DOHH2 (cell line): ENCODE data around the gene SLC6A11.

ENCODE experiments used
- H3F3A ChIP-seq: fragments of 200-600 bp; sonication (generic), shearing (Covaris generic); 2 replicates; pipeline ENCODE4 v1.6.0; 2016; ENCODE audit warnings: antibody characterized with exemption, mild to moderate bottlenecking; ENCODE audit not compliant: control insufficient read depth, insufficient read depth
- H3K27ac ChIP-seq: fragments of 200-600 bp; sonication (generic); 2 replicates; pipeline ENCODE4 v1.5.1; 2014; ENCODE audit warnings: low read depth, mild to moderate bottlenecking, low read length, moderate library complexity
- H3K27me3 ChIP-seq: fragments of 200-600 bp; sonication (generic); 2 replicates; pipeline ENCODE4 v1.6.1; 2014; ENCODE audit warnings: mild to moderate bottlenecking, low read length, mixed read lengths; ENCODE audit not compliant: control insufficient read depth
- H3K36me3 ChIP-seq: fragments of 200-600 bp; sonication (generic); 2 replicates; pipeline ENCODE4 v1.6.1; 2014; ENCODE audit warnings: mild to moderate bottlenecking, low read length, moderate library complexity, mixed read lengths; ENCODE audit not compliant: control insufficient read depth
- H3K4me1 ChIP-seq: fragments of 200-600 bp; sonication (generic); 2 replicates; pipeline ENCODE4 v1.6.1; 2014; ENCODE audit warnings: mild to moderate bottlenecking, low read length, mixed read lengths; ENCODE audit not compliant: control insufficient read depth
- H3K4me2 ChIP-seq: fragments of 200-600 bp; sonication (generic); 2 replicates; pipeline ENCODE4 v1.6.0; 2014; ENCODE audit warnings: mild to moderate bottlenecking, low read length, moderate library complexity
- H3K4me3 ChIP-seq: fragments of 200-600 bp; sonication (generic); 2 replicates; pipeline ENCODE4 v1.5.1; 2014; ENCODE audit warnings: mild to moderate bottlenecking, low read length, mixed read lengths
- H3K79me2 ChIP-seq: fragments of 200-600 bp; sonication (generic); 2 replicates; pipeline ENCODE4 v1.6.1; 2014; ENCODE audit warnings: mild to moderate bottlenecking, low read length, mixed read lengths; ENCODE audit not compliant: control insufficient read depth
- H3K9me2 ChIP-seq: fragments of 200-600 bp; sonication (generic); replicated peaks from 2 replicates; pipeline ENCODE4 v1.6.1; 2014; ENCODE audit warnings: mild to moderate bottlenecking, low read length, mixed read lengths; ENCODE audit not compliant: control insufficient read depth
- H3K9me3 ChIP-seq: fragments of 200-600 bp; sonication (generic); 2 replicates; pipeline ENCODE4 v1.6.1; 2014; ENCODE audit warnings: antibody characterized with exemption, low read length, mixed read lengths; ENCODE audit not compliant: control insufficient read depth, insufficient read depth
- H4K20me1 ChIP-seq: fragments of 200-600 bp; sonication (generic); 2 replicates; pipeline ENCODE4 v1.6.0; 2014; ENCODE audit warnings: low read depth, mild to moderate bottlenecking, antibody characterized with exemption, low read length, moderate library complexity; ENCODE audit not compliant: control insufficient read depth, insufficient read depth
- CTCF ChIP-seq: fragments of 200-600 bp; sonication (generic); IDR thresholded peaks from one replicate; pipeline ENCODE4 v1.5.1; 2014; ENCODE audit warnings: antibody characterized with exemption, mild to moderate bottlenecking, low read depth, low read length; ENCODE audit not compliant: poor library complexity, severe bottlenecking
- EZH2phosphoT487 ChIP-seq: fragments of 200-600 bp; sonication (generic); IDR thresholded peaks from 2 replicates; pipeline ENCODE4 v1.6.1; 2017; ENCODE audit warnings: borderline replicate concordance, mild to moderate bottlenecking, antibody characterized with exemption, low read length, moderate library complexity, mixed read lengths

Gene SLC6A11

GRCh38 chr3:10929978-10930665 lies 114.1 kb downstream of the SLC6A11 start:
- Histone ChIP-seq H3K9me3 (no peaks in the 10 kb centered on the region), H3F3A (no peaks in the 10 kb centered on the region), H4K20me1 (no peaks in the 10 kb centered on the region), H3K9me2 (no peaks in the 10 kb centered on the region), H3K79me2 (no peaks in the 10 kb centered on the region), H3K4me3 (no peak overlapping the region), H3K27me3 (no peaks in the 10 kb centered on the region), H3K4me1 (no peaks in the 10 kb centered on the region), H3K36me3 (no peaks in the 10 kb centered on the region), H3K27ac (no peak overlapping the region), H3K4me2 (no peak overlapping the region)
- TF ChIP-seq EZH2phosphoT487 (no peak), CTCF (no peak)

GRCh38 chr3:10930666-10931040 lies 114.6 kb downstream of the SLC6A11 start:
- no peak for TF ChIP-seq EZH2phosphoT487
- TF ChIP-seq CTCF: no peak
- no peak overlapping the region for H3K4me2 ChIP-seq

GRCh38 chr3:10932596-10932995 lies 116.6 kb downstream of the SLC6A11 start:
- Histone ChIP-seq H3K4me1 (no peaks in the 10 kb centered on the region), H3K36me3 (no peaks in the 10 kb centered on the region), H4K20me1 (no peaks in the 10 kb centered on the region), H3F3A (no peaks in the 10 kb centered on the region), H3K79me2 (no peaks in the 10 kb centered on the region), H3K27me3 (no peaks in the 10 kb centered on the region), H3K9me3 (no peaks in the 10 kb centered on the region), H3K4me3 (no peak overlapping the region), H3K9me2 (no peaks in the 10 kb centered on the region), H3K27ac (no peak overlapping the region), H3K4me2 (no peak overlapping the region)
- no peak for TF ChIP-seq CTCF
- TF ChIP-seq EZH2phosphoT487: no peak

More at GRCh38 chr3:10930666-10931040, 114.6 kb downstream of the SLC6A11 start:
- no peak overlapping the region for H3K27ac ChIP-seq
- no peaks in the 10 kb centered on the region for H3K79me2 ChIP-seq
- H3K27me3 ChIP-seq: no peaks in the 10 kb centered on the region
- no peaks in the 10 kb centered on the region for H4K20me1 ChIP-seq
- no peaks in the 10 kb centered on the region for H3K9me3 ChIP-seq
- no peaks in the 10 kb centered on the region for H3K36me3 ChIP-seq
- H3K9me2 ChIP-seq: no peaks in the 10 kb centered on the region
- H3K4me3 ChIP-seq: no peak overlapping the region
- H3K4me1 ChIP-seq: no peaks in the 10 kb centered on the region
- H3F3A ChIP-seq: no peaks in the 10 kb centered on the region
